Nephron progenitor cell (in vitro differentiated cells): ENCODE results near the gene TMEM97.

Experiments
- DNase-seq: peaks from one replicate; pipeline ENCODE4 v3.0.0; 2021
- H3K27ac Mint-ChIP-seq: 2 replicates; pipeline ENCODE4 v1.8.0; 2021; ENCODE audit warnings: mild to moderate bottlenecking, moderate library complexity, mixed read lengths
- H3K27me3 Mint-ChIP-seq: 2 replicates; pipeline ENCODE4 v1.8.0; 2021; ENCODE audit warnings: mild to moderate bottlenecking, low read depth, mixed read lengths; ENCODE audit not compliant: poor library complexity
- H3K36me3 Mint-ChIP-seq: 2 replicates; pipeline ENCODE4 v1.8.0; 2021; ENCODE audit warnings: low read depth, mixed read lengths
- H3K4me1 Mint-ChIP-seq: 2 replicates; pipeline ENCODE4 v1.8.0; 2021; ENCODE audit warnings: mixed read lengths
- H3K4me3 Mint-ChIP-seq: 2 replicates; pipeline ENCODE4 v1.8.0; 2021; ENCODE audit warnings: mild to moderate bottlenecking, moderate library complexity, mixed read lengths
- H3K9me3 Mint-ChIP-seq: 2 replicates; pipeline ENCODE4 v1.8.0; 2021; ENCODE audit warnings: mild to moderate bottlenecking, moderate library complexity, mixed read lengths
- CTCF ChIP-seq: fragments of 200-600 bp; sonication (generic); IDR thresholded peaks from 2 replicates; pipeline ENCODE4 v1.5.0; 2021; ENCODE audit warnings: antibody characterized with exemption

TMEM97 gene

GRCh38 chr17:28370035-28370743, 51.2 kb downstream of the TMEM97 start, which contains the start of gene VTN:
VTN (minus strand) TSS chr17:28370307; CDS start chr17:28370203, 104 bp downstream.
- Mint-ChIP-seq H3K36me3 (no peaks in the 10 kb centered on the region), H3K27ac (peak within 1 kb of the TSS; percentile 83), H3K9me3 (no peaks in the 10 kb centered on the region), H3K4me3 (peak within 1 kb of the TSS; percentile 79), H3K27me3 (peaks cover 38% of the 10 kb centered on the region), H3K4me1 (peaks cover 36% of the 10 kb centered on the region)
- no peak for TF ChIP-seq CTCF
- DNase-seq: peak; percentile 61

- Mint-ChIP-seq H3K9me3 (no peaks in the 10 kb centered on the region), H3K27ac (peak overlapping the region; percentile 66), H3K4me1 (peaks cover 36% of the 10 kb centered on the region), H3K36me3 (no peaks in the 10 kb centered on the region), H3K27me3 (peaks cover 39% of the 10 kb centered on the region), H3K4me3 (peak overlapping the region; percentile 79)
- no peak for DNase-seq
- no peak for TF ChIP-seq CTCF
These were observed 51.7 kb downstream of the TMEM97 start for GRCh38 chr17:28370744-28371103.

DNA sequence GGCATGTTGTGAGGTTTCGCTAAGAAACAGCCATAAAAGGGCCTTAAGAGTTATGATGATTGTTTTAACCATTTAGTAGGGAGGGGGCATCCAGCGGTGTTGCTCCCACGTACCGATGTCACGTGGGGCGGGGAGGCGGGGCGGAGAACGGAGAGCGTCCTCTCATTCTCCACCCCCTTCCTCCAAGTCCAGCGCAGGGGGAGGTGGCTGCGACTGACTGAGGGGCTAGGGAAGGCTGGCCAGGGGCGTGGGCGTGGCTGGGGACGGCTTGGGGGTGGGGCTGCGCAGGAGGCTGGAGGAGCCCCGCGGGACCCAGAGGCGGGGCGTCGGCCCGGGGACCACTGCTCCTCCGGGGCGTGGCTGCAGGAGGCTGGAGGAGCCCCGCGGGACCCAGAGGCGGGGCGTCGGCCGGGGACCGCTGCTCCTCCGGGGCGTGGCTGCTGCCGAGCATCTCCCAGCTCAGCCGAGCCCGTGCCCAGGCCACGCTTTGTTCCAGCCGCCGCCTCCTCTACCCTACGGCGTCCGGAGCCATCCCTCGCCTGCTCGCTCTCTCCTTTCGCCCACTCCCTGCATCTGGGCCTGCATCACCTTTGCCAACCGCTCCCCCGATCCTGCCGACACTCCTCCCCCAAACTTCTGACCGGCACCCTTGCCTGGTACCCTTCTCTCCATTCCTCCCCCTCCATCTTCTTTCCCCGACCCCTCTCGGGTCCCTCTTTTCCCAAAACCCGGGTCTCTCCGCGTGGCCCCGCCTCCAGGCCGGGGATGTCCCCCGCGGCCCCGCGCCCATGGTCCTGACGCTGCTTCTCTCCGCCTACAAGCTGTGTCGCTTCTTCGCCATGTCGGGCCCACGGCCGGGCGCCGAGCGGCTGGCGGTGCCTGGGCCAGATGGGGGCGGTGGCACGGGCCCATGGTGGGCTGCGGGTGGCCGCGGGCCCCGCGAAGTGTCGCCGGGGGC, 52.5 kb downstream of the TMEM97 start, which contains the start of gene SARM1:
Gene SARM1, plus strand, starts transcription at position 450 of the 958 bp plus-strand sequence. Its CDS starts 339 bp downstream, at position 789.
- peak; percentile 98 for DNase-seq
- H3K4me3 Mint-ChIP-seq: peak within 1 kb of the TSS; percentile 79
- H3K4me1 Mint-ChIP-seq: peaks cover 36% of the 10 kb centered on the region
- no peaks in the 10 kb centered on the region for H3K9me3 Mint-ChIP-seq
- no peak for TF ChIP-seq CTCF
- H3K27me3 Mint-ChIP-seq: peaks cover 39% of the 10 kb centered on the region
- no peaks in the 10 kb centered on the region for H3K36me3 Mint-ChIP-seq
- peak within 1 kb of the TSS; percentile 66 for H3K27ac Mint-ChIP-seq

- no peaks in the 10 kb centered on the region for H3K36me3 Mint-ChIP-seq
- H3K4me1 Mint-ChIP-seq: peaks cover 36% of the 10 kb centered on the region
- DNase-seq: no peak
- H3K27ac Mint-ChIP-seq: no peak overlapping the region
- peaks cover 39% of the 10 kb centered on the region for H3K27me3 Mint-ChIP-seq
- no peaks in the 10 kb centered on the region for H3K9me3 Mint-ChIP-seq
- H3K4me3 Mint-ChIP-seq: peak overlapping the region; percentile 72
- TF ChIP-seq CTCF: no peak
These were observed 53.4 kb downstream of the TMEM97 start for GRCh38 chr17:28372203-28372944.

DNA sequence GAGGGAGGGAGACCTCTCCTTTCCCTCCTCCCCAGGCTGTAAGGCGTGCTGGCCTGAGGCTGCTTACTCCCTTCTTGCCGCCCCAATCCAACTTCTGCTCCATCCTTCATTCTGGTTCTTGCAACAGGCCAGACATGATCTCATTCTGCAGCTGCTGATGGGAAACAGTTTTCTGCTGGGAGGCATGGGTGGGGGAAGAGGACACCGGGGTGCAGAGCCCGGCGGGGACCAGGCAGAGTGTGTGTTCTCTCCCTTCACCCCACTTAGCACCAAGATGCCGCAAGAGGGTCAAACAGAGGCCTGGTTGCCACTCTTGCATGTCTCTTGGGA, 53.9 kb downstream of the TMEM97 start:
- Mint-ChIP-seq H3K9me3 (no peaks in the 10 kb centered on the region), H3K27me3 (peaks cover 39% of the 10 kb centered on the region), H3K4me1 (peaks cover 36% of the 10 kb centered on the region), H3K27ac (no peak overlapping the region), H3K4me3 (peak overlapping the region; percentile 72), H3K36me3 (no peaks in the 10 kb centered on the region)
- TF ChIP-seq CTCF: no peak
- no peak for DNase-seq
